Coronary artery (tissue), 2 donors: ENCODE measurements around the gene ABR.
"Not testable (repeated sequence)": the region's sequence is repeated elsewhere in the genome, so short reads cannot be mapped to it uniquely, and the experiment has no call there.

Experiments used
- DNase-seq: peaks from one replicate; pipeline ENCODE4 v3.0.0-alpha.2; 2017; ENCODE audit warnings: low spot score
- H3K27ac ChIP-seq, 2 donors: fragments of 200-600 bp; sonication (generic); one replicate each; pipeline ENCODE4 v1.5.1; 2016 to 2019
- H3K4me3 ChIP-seq: fragments of 200-600 bp; sonication (generic); 2 replicates; pipeline ENCODE4 v1.5.1; 2016; ENCODE audit warnings: mild to moderate bottlenecking, moderate library complexity
- TF ChIP-seq, protein P1 (sequence below): fragments of 200-600 bp; sonication (generic); IDR thresholded peaks from one replicate; pipeline ENCODE4 v1.5.1; 2019; ENCODE audit warnings: antibody characterized with exemption

Gene ABR

DNA sequence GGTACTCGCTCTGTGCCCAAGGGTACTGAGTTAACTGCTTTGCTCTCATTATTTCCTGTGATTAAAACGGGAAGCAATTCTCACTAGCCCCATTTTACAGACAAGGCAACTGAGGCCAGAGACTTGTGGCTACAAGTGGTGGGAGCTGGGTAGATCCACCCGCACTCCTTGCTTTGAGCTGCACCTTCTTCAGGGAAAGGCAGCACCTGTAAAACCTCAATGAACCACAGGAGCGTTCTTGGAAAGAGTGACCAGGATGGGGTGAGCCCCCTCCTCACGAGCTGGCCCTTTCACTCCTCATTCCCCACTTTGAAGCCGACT, 102.8 kb downstream of the ABR start:
- H3K4me3 ChIP-seq: no peak overlapping the region
- TF ChIP-seq, protein P1, sequence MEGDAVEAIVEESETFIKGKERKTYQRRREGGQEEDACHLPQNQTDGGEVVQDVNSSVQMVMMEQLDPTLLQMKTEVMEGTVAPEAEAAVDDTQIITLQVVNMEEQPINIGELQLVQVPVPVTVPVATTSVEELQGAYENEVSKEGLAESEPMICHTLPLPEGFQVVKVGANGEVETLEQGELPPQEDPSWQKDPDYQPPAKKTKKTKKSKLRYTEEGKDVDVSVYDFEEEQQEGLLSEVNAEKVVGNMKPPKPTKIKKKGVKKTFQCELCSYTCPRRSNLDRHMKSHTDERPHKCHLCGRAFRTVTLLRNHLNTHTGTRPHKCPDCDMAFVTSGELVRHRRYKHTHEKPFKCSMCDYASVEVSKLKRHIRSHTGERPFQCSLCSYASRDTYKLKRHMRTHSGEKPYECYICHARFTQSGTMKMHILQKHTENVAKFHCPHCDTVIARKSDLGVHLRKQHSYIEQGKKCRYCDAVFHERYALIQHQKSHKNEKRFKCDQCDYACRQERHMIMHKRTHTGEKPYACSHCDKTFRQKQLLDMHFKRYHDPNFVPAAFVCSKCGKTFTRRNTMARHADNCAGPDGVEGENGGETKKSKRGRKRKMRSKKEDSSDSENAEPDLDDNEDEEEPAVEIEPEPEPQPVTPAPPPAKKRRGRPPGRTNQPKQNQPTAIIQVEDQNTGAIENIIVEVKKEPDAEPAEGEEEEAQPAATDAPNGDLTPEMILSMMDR: no peak
- DNase-seq: no peak
- no peak overlapping the region for H3K27ac ChIP-seq

DNA sequence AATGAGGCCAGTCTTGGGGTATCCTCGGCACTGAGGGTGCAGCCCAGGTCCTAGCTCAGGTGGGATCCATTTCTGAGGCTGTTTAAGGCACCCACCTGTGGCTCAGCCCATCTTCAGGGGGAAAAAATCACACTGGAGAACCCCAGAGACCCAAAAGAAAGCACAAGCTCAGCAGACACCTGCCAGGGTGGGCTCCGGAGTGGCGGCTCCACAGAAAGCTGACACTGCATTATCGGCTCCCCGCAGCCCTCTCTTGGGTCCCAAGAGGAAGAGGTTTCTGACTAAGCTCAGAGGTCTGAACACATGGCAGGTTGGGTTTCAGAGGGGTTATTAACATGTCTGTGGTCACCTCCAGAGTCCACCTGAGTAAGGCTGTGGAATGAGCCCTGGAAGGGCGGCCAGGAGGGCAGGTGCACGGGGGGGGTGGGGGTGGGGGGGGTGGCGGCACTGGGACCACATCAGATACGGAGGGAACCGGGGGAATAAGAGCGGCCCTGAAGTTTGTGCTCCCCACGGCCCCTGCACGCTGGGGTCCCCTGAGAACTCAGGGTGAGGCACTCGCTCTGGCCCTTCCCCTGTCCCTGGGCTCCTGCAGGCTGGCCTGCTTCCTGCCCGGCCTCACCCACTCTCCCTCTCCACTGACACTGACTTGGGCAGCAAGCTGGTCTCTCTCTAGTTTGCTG, 103.3 kb downstream of the ABR start:
- TF ChIP-seq, protein P1: no peak
- no peak for DNase-seq
- Histone ChIP-seq H3K27ac (no peak overlapping the region), H3K4me3 (no peak overlapping the region)

DNA sequence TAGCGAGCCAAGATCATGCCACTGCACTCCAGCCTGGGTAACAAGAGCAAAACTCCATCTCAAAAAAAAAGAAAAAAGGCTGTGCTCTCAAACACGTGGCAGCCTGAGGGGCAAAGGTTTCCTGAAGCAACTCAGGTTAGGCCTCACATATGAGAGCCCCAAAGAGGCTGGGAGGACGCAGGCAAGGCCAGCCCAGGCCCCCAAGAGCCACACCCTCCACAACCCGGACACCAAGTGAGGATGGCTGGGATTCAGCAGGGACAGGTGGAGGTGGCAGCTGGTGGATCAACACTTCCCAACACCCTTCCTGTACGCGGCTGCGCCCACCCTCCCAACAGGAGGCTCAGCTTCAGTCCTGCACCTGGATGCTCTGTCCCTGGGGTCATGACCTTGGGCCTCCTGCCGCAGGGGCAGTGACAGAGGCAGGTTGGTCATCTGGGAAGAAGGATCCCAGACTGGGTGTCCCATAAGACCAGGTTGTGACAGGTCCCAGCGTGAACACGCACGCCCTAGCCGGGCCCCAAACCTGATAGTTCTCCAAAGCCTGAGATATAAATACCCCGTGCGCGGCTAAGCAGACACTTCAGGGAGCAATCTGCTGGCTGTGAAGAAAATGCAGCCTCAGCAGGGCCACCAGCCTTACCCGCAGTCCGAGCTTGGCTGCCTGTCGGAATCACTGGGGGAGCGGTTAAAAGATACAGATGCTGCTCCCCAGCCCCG, 104.7 kb downstream of the ABR start:
- Histone ChIP-seq H3K27ac (no peak overlapping the region), H3K4me3 (no peak overlapping the region)
- no peak for DNase-seq
- TF ChIP-seq, protein P1: no peak

DNA sequence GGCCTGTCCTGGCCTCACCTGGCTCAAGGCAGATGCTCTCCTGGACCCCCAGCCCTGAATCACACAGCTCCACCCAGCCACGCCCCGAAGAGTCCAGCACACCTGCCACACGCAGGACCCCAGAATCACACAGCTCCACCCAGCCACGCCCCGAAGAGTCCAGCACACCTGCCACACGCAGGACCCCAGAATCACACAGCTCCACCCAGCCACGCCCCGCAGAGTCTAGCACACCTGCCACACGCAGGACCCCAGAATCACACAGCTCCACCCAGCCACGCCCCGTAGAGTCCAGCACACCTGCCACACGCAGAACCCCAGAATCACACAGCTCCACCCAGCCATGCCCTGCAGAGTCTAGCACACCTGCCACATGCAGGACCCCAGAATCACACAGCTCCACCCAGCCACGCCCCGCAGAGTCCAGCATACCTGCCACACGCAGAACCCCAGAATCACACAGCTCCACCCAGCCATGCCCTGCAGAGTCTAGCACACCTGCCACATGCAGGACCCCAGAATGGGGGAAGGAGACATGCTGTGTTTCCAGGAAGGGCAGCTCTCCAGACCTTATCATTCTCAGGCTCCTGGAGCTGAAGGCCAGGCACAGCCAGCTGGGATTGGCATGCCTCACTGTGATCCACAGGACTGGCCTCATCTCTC, 105.7 kb downstream of the ABR start:
- not testable (repeated sequence) for DNase-seq, H3K27ac ChIP-seq, H3K4me3 ChIP-seq

DNA sequence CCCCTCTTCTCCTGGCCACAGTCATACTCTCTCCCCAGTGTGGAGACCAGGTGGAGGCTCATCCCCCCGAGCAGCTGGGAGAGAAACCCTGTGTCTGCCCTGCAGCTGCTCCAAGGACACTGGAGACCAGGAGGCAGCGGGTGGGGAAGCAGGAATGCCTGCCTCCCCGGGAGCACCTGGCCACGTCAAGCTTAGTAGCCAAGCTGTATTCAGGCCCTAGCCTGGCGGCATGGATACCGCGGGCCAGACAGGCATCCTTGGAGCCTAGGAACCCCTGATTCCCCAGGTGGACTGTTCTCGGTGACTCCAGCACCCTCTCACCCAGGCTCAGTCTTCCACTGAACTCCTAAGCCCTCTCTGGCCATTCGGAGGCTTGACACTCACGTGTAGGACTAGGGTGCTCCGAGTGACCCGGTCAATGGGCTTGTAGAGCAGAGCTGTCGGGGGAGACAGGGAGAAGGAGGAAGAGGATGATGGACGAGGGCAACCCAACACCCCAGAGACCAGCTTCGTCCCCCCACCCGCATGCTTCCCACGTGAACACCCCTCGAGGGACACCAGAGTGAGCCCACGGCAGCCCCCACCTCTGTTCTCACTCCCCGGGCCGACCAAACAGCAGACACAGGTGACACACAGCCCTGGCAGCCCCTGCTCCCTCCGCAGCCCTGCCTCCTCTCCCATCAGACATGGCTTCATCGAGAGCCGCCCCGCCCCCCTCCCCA, 106.4 kb downstream of the ABR start:
- TF ChIP-seq, protein P1: no peak
- no peak for DNase-seq
- H3K4me3 ChIP-seq: no peak overlapping the region
- H3K27ac ChIP-seq: no peak overlapping the region

DNA sequence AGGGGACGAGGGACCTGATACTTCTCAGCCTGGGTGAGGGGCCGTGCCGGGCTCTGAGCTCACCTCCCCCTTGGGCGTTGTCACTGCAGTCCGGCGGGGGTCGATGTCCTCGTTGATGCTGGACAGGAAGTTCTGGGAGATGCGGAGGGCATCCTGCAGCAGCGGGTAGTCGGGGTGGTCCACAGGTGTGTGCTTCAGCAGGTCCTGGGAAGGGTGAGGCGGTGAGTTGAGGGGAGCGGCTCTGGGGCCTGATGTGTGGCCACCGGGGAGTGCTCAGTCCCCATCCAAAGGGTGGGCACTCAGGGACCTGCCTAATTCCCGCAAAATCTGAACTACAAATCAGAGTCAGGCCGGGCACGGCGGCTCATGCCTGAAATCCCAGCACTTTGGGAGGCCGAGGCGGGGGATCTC, 107.2 kb downstream of the ABR start:
- H3K4me3 ChIP-seq: no peak overlapping the region
- H3K27ac ChIP-seq: no peak overlapping the region
- TF ChIP-seq, protein P1: no peak
- no peak for DNase-seq

DNA sequence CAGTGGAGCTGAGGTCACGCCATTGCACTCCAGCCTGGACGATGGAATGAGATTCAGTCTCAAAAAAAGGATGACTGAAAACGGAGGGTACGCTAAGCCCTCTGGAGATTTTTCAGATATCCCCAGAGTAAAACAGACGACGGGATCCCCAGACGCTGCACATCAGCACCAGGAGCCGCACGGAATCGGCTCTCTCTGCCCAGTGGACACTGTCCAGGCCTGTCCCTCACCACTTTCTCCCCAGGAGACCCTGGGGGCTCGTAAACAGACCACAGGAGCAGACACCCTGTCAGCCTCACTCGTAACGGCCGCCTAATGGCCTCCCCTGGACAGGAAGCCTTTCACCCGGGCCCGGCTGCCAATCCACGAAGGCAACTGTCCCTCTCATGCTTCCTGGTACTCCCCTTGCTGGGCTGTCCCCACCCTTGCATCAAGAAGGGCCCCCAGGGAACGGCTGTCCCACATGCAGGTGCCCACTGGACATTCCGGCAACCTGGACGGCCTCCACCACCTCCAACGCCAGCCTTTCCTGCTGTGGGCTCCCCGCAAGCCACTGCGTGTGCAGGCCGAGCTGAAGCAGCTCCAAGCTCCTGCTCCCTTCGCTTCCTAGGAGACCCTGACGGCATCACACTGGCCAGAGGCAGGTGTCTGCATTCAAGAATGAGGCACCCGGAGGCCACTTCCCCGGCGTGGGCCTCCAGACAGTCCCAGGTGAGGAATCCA, 108.5 kb downstream of the ABR start:
- H3K4me3 ChIP-seq: no peak overlapping the region
- H3K27ac ChIP-seq: no peak overlapping the region
- TF ChIP-seq, protein P1: no peak
- no peak for DNase-seq
